Measurements from ENCODE around the gene PM20D2. TPM values are rescaled to one million over a fixed set of nuclear protein-coding genes. Genes with fewer than 3 reads are reported as not detected.

The PM20D2 gene
- total and polyA plus RNA-seq, 11 donors: 2.4 to 22.9 (median 9.8) TPM

- Histone ChIP-seq H3K36me3 (no peaks in the 10 kb centered on the region), H3K27me3 (peaks cover 0 to 3% (median 0%) of the 10 kb centered on the region in 9 donors), H3K27ac (no peak overlapping the region), H3K4me3 (no peak overlapping the region), H3K4me1 (no peaks in the 10 kb centered on the region), H3K9me3 (no peaks in the 10 kb centered on the region)
- TF ChIP-seq CTCF (IDR thresholded peaks at IDR 0.05): no peak
- no peak for TF ChIP-seq POLR2A (IDR thresholded peaks at IDR 0.05)
- ATAC-seq: no peak
- no peak for DNase-seq
- intact Hi-C loops (cut with DNase I): no loop called here
- WGBS, 4 donors: 80 to 93% (median 90%) methylated on average over 11 of the region's 11 CpGs
These were observed 58.2 kb downstream of the PM20D2 start for GRCh38 chr6:89204096-89204495.

GRCh38 chr6:89205819-89206218 is 60.0 kb downstream of the PM20D2 start:
- Histone ChIP-seq H3K27me3 (peaks cover 0 to 3% (median 0%) of the 10 kb centered on the region in 9 donors), H3K4me1 (no peaks in the 10 kb centered on the region), H3K36me3 (no peaks in the 10 kb centered on the region), H3K9me3 (no peaks in the 10 kb centered on the region), H3K27ac (no peak overlapping the region), H3K4me3 (no peak overlapping the region)
- ATAC-seq (no peak), DNase-seq (no peak)
- TF ChIP-seq POLR2A (IDR thresholded peaks at IDR 0.05) (no peak), CTCF (IDR thresholded peaks at IDR 0.05) (no peak)
- intact Hi-C loops (cut with DNase I): no loop called here
- 66 to 78% (median 76%) methylated on average over 4 of the region's 4 CpGs for WGBS, 4 donors

GRCh38 chr6:89208551-89208950 is 62.7 kb downstream of the PM20D2 start:
- peaks cover 0 to 3% (median 0%) of the 10 kb centered on the region in 9 donors for H3K27me3 ChIP-seq
- WGBS, 4 donors: 53 to 83% (median 64%) methylated on average over 3 to 4 of the region's 4 CpGs
- no peak for TF ChIP-seq POLR2A (IDR thresholded peaks at IDR 0.05)
- no peak for TF ChIP-seq CTCF (IDR thresholded peaks at IDR 0.05)
- H3K4me1 ChIP-seq: no peaks in the 10 kb centered on the region
- no peaks in the 10 kb centered on the region for H3K9me3 ChIP-seq
- intact Hi-C loops (cut with DNase I): no loop called here
- no peaks in the 10 kb centered on the region for H3K36me3 ChIP-seq
- ATAC-seq: no peak
- H3K4me3 ChIP-seq: no peak overlapping the region
- DNase-seq: no peak
- H3K27ac ChIP-seq: no peak overlapping the region

- ATAC-seq (no peak), DNase-seq (no peak)
- H3K27ac ChIP-seq: no peak overlapping the region
- intact Hi-C loops (cut with DNase I): no loop called here
- no peak overlapping the region for H3K4me3 ChIP-seq
- WGBS, 4 donors: 89 to 95% (median 94%) methylated on average over 6 of the region's 6 CpGs
- TF ChIP-seq POLR2A (IDR thresholded peaks at IDR 0.05) (no peak), CTCF (IDR thresholded peaks at IDR 0.05) (no peak)
- no peaks in the 10 kb centered on the region for H3K27me3 ChIP-seq
- no peaks in the 10 kb centered on the region for H3K4me1 ChIP-seq
- no peaks in the 10 kb centered on the region for H3K9me3 ChIP-seq
- no peaks in the 10 kb centered on the region for H3K36me3 ChIP-seq
These were observed 63.6 kb downstream of the PM20D2 start for GRCh38 chr6:89209457-89209856.
